ENCODE measurements around the gene UBQLN1. TPM values are rescaled to one million over a fixed set of nuclear protein-coding genes. Genes with fewer than 3 reads are reported as not detected.

Gene UBQLN1
- total RNA-seq (100 to 1,000 TPM; 178 to 185 TPM), total RNA-seq (148 to 321 (median 195) reads per million in 172 experiments)
- 81.0 TPM for polyA plus RNA-seq (2013, experiment 1 of 2)
- 101 TPM for polyA plus RNA-seq (2013, experiment 2 of 2)

DNA sequence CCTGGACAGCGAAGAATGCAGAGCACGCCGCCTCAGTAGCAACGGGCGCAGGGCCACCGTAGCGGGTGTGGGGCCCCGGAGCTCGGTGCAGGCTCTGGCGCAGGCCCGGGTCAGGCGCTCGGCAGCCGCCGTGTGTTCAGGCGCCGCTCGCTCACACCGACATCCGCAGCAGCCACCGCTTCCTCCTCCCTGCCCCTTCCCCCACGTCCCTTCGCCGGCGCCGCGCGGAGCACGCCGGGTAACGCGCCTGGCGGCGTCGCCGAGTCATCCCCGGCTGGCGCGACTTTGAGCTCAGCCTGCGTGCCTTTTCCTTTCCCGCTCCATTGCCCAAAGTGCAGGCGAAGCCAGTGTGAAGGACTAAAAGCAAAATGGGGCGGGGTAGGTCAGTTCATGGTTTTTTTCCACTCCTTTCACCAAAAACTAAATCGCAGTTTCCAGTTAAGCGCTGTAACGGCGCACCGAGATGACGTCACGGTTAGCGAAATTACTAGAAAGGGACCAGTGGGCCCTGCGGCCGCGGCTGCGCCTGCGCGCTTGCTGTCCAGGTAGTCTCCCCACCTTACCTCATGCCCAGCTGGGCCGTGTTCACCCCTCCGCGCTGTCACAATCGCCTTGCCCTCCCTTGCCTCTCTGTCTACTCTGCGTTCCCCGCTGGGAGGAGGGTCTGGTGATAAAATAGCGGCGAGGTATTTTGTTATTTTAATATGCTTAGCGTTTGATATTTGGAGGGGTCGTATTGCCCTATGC is at the start of gene UBQLN1:
UBQLN1 (minus strand) TSS at position 191 of the 747 bp plus-strand sequence. CDS start 279 bp downstream, outside the sequence.
- H3K4me1 Mint-ChIP-seq (ENCODE audit: low read depth): peaks cover 53% of the 10 kb centered on the region
- ChIA-PET POLR2A (interaction anchor here (0.6 to 3.5 kb wide), 30 partner anchors 8 to 588 kb away, joined by 3 to 61 read pairs (median 6); partner anchors contain the start of genes HNRNPK, IDNK, KIF27 and RMI1), CTCF (interaction anchor here (0.8 to 2.2 kb wide), 7 partner anchors 8 to 213 kb away, joined by 3 to 7 read pairs (median 5); partner anchors contain the start of genes IDNK and KIF27)
- H3K27ac Mint-ChIP-seq: peak within 1 kb of the TSS; percentile 94
- peak within 1 kb of the TSS; percentile 90 for H3K4me3 Mint-ChIP-seq
- Histone ChIP-seq H3K27ac (ENCODE audit: low read depth in 1 of 2, low read length in 2 of 2) (peak within 1 kb of the TSS; percentile 96 to 98), H3K27me3 (ENCODE audit: control insufficient read depth in 1 of 2, insufficient read depth in 2 of 2, low read length in 2 of 2) (no peaks in the 10 kb centered on the region), H3K36me3 (ENCODE audit: insufficient read depth, low read length) (no peaks in the 10 kb centered on the region), H3K4me3 (ENCODE audit: low read length) (peak within 1 kb of the TSS; percentile 92), H3K4me1 (ENCODE audit: insufficient read depth, low read length) (peaks cover 14% of the 10 kb centered on the region), H3K9me3 (ENCODE audit: control insufficient read depth in 1 of 2, insufficient read depth in 1 of 2, low read length in 2 of 2) (no peaks in the 10 kb centered on the region)
- peaks cover 33% of the 10 kb centered on the region for H3K36me3 Mint-ChIP-seq (ENCODE audit: low read depth)
- no peaks in the 10 kb centered on the region for H3K27me3 Mint-ChIP-seq
- TF ChIP-seq, protein P1, sequence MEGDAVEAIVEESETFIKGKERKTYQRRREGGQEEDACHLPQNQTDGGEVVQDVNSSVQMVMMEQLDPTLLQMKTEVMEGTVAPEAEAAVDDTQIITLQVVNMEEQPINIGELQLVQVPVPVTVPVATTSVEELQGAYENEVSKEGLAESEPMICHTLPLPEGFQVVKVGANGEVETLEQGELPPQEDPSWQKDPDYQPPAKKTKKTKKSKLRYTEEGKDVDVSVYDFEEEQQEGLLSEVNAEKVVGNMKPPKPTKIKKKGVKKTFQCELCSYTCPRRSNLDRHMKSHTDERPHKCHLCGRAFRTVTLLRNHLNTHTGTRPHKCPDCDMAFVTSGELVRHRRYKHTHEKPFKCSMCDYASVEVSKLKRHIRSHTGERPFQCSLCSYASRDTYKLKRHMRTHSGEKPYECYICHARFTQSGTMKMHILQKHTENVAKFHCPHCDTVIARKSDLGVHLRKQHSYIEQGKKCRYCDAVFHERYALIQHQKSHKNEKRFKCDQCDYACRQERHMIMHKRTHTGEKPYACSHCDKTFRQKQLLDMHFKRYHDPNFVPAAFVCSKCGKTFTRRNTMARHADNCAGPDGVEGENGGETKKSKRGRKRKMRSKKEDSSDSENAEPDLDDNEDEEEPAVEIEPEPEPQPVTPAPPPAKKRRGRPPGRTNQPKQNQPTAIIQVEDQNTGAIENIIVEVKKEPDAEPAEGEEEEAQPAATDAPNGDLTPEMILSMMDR (IDR thresholded peaks at IDR 0.05): no peak
- no peaks in the 10 kb centered on the region for H3K9me3 Mint-ChIP-seq
- DNase-seq (peak; percentile 85 to 97 (median 89)), ATAC-seq (ENCODE audit: poor library complexity) (peak; percentile 86)
- intact Hi-C loops (cut with DNase I, micrococcal nuclease): loop anchor here (1.0 to 10.0 kb wide), 8 partner anchors 41 to 277 kb away; partner anchors contain the start of genes GKAP1 (in 2 of the 2), HNRNPK (in 1 of the 2), IDNK (in 1 of the 2) and KIF27 (in 1 of the 2)

DNA sequence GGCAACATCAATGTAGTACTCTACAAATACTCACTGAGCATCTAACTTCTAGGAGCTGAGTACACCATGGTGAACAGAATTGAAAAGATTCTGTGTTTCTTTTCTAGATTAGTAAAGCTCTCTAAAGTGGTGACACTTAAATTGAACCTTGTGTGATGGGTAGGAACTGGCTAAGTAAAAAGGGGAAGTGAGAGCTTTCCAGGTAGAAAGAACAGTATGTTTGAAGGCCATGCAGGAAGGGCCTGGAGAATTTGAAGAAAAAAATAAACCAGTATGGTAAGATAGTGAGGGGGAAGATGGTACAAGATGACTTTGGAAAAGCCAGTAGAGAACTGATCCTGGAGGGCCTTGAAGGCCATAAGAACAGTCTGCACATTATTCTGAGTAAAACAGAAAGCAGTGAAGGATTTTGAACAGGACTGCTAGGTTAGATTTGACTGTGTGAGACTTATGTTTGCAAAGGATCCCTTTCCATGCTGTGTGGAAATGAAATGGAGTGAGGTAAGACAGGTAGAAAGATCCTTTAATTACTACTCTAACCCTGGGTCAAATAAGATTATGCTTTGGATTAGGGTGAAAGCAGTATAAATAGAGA is 46.7 kb upstream of the UBQLN1 start:
- TF ChIP-seq, protein P1 (IDR thresholded peaks at IDR 0.05): no peak
- Histone ChIP-seq H3K4me3 (ENCODE audit: low read length) (no peak overlapping the region), H3K27me3 (ENCODE audit: control insufficient read depth in 1 of 2, insufficient read depth in 2 of 2, low read length in 2 of 2) (no peaks in the 10 kb centered on the region), H3K4me1 (ENCODE audit: insufficient read depth, low read length) (no peaks in the 10 kb centered on the region), H3K36me3 (ENCODE audit: insufficient read depth, low read length) (peaks cover 3% of the 10 kb centered on the region), H3K27ac (ENCODE audit: low read depth in 1 of 2, low read length in 2 of 2) (no peak overlapping the region), H3K9me3 (ENCODE audit: control insufficient read depth in 1 of 2, insufficient read depth in 1 of 2, low read length in 2 of 2) (no peaks in the 10 kb centered on the region)
- Mint-ChIP-seq H3K36me3 (ENCODE audit: low read depth) (peaks cover 70% of the 10 kb centered on the region), H3K27me3 (no peaks in the 10 kb centered on the region), H3K4me1 (ENCODE audit: low read depth) (no peaks in the 10 kb centered on the region), H3K9me3 (no peaks in the 10 kb centered on the region), H3K27ac (no peak overlapping the region), H3K4me3 (no peak overlapping the region)
- ChIA-PET POLR2A (no interaction called here), CTCF (no interaction called here)
- no peak for DNase-seq
- no peak for ATAC-seq (ENCODE audit: poor library complexity)
- intact Hi-C loops (cut with DNase I, micrococcal nuclease): no loop called here

DNA sequence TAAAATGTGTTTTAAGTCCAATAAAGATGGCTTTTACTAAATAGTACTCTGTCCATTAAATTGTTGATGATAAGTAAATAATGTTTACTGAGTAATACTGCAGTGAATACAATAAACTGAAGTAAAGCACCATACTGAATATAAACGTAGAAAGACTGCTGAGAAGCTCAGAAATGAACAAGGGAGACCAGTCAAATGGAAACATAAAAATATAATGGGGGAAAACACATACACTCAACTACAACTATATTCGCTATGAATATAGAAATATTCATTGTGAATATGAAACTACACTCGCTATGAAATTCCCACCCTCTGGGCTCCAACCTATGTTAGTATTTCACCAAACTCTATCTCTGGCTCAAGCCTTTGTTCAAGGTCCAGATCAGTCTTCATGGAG is 41.9 kb upstream of the UBQLN1 start:
- POLR2A ChIA-PET: no interaction called here
- no peak for DNase-seq
- Histone ChIP-seq H3K9me3 (ENCODE audit: control insufficient read depth in 1 of 2, insufficient read depth in 1 of 2, low read length in 2 of 2) (no peaks in the 10 kb centered on the region), H3K4me3 (ENCODE audit: low read length) (no peak overlapping the region), H3K4me1 (ENCODE audit: insufficient read depth, low read length) (no peaks in the 10 kb centered on the region), H3K27me3 (ENCODE audit: control insufficient read depth in 1 of 2, insufficient read depth in 2 of 2, low read length in 2 of 2) (no peaks in the 10 kb centered on the region), H3K36me3 (ENCODE audit: insufficient read depth, low read length) (peaks cover 3% of the 10 kb centered on the region), H3K27ac (ENCODE audit: low read depth in 1 of 2, low read length in 2 of 2) (no peak overlapping the region)
- intact Hi-C loops (cut with DNase I, micrococcal nuclease): no loop called here
- Mint-ChIP-seq H3K27ac (no peak overlapping the region), H3K36me3 (ENCODE audit: low read depth) (peaks cover 44% of the 10 kb centered on the region), H3K4me3 (no peak overlapping the region), H3K4me1 (ENCODE audit: low read depth) (no peaks in the 10 kb centered on the region), H3K9me3 (no peaks in the 10 kb centered on the region), H3K27me3 (no peaks in the 10 kb centered on the region)
- CTCF ChIA-PET: no interaction called here
- TF ChIP-seq, protein P1 (IDR thresholded peaks at IDR 0.05): no peak
- ATAC-seq (ENCODE audit: poor library complexity): no peak

All from CD4-positive, alpha-beta T cell (primary cell).